RWPE2 (cell line): Measurements from ENCODE around the gene MYLK2.
A peak's percentile ranks its signal among the peaks of the same experiment; 100 is the strongest.

Experiments used
- ATAC-seq: fragments of 200-7000 bp; cut with Tn5 transposase; 3 replicates; pipeline ENCODE4 v1.9.1; 2021; ENCODE audit warnings: low read depth
- DNase-seq: peaks from one replicate; pipeline ENCODE4 v3.0.0-alpha.2; 2020; ENCODE audit warnings: low spot score
- H3K27ac ChIP-seq: fragments of 450-650 bp; 2 replicates; pipeline ENCODE4 v1.5.1; 2017; ENCODE audit warnings: mild to moderate bottlenecking; ENCODE audit not compliant: poor library complexity, severe bottlenecking
- H3K27me3 ChIP-seq: fragments of 250-450 bp; sonication (Bioruptor Pico); 2 replicates; pipeline ENCODE4 v1.5.1; 2021; ENCODE audit warnings: mild to moderate bottlenecking, moderate library complexity; ENCODE audit not compliant: insufficient read depth, poor library complexity, severe bottlenecking
- H3K36me3 ChIP-seq: fragments of 250-450 bp; sonication (Bioruptor Pico); 2 replicates; pipeline ENCODE4 v1.5.1; 2020; ENCODE audit warnings: low read depth, mild to moderate bottlenecking, moderate library complexity
- H3K4me1 ChIP-seq: fragments of 250-450 bp; sonication (Bioruptor Pico); 2 replicates; pipeline ENCODE4 v1.5.1; 2021; ENCODE audit warnings: mild to moderate bottlenecking, moderate library complexity; ENCODE audit not compliant: insufficient read depth, poor library complexity, severe bottlenecking
- H3K4me3 ChIP-seq: fragments of 250-450 bp; sonication (Bioruptor Pico); 2 replicates; pipeline ENCODE4 v1.5.1; 2021; ENCODE audit warnings: mild to moderate bottlenecking, moderate library complexity; ENCODE audit not compliant: severe bottlenecking
- H3K9me3 ChIP-seq: fragments of 250-450 bp; sonication (Bioruptor Pico); 2 replicates; pipeline ENCODE4 v1.5.1; 2021; ENCODE audit warnings: mild to moderate bottlenecking, moderate library complexity; ENCODE audit not compliant: severe bottlenecking
- TF ChIP-seq, protein P1 (sequence below): fragments of 450-650 bp; IDR thresholded peaks from one replicate; pipeline ENCODE4 v1.5.1; 2017; ENCODE audit warnings: mild to moderate bottlenecking, moderate library complexity; ENCODE audit not compliant: poor library complexity, severe bottlenecking

The MYLK2 gene

DNA sequence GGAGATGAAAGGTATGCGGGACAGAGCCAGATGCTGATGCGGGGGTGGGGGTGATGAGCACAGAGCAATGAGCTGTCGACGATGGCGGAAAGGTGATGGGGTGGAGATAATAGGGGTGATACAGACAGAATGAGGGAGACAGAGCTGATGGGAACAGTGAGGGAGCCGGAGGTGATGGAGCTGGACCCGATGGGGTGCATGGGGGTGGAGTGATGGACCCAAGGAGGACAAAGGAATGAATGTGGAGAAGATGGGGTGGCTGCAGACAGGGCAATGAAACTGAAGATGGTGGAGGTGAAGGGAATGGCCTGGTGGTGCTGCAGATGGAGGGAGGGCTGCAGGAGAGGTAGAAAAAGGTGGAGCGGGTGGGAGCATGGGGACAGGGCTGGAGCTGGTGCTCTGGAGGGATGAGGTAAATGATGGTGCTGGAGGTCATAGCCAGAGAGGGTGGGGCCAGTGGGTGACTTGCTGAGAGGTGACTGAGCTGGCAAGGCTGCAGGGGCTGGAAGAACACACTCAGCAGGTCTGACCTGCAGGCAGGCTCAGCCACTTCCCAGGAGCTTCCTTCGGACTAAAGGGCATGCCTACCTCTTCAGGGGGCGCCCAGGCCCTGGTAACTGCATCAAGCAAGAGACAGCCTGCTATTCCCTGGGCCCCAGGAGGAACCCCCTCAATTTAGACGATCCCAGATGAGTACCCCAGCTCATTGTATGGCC lies 32.2 kb downstream of the MYLK2 start:
- DNase-seq (peak; percentile 76), ATAC-seq (no peak; the same call in 2 of the 3 replicates)
- peaks cover 23% of the 10 kb centered on the region for H3K27me3 ChIP-seq
- H3K9me3 ChIP-seq = no peaks in the 10 kb centered on the region
- no peak overlapping the region for H3K4me3 ChIP-seq
- no peak overlapping the region for H3K27ac ChIP-seq
- TF ChIP-seq, protein P1, sequence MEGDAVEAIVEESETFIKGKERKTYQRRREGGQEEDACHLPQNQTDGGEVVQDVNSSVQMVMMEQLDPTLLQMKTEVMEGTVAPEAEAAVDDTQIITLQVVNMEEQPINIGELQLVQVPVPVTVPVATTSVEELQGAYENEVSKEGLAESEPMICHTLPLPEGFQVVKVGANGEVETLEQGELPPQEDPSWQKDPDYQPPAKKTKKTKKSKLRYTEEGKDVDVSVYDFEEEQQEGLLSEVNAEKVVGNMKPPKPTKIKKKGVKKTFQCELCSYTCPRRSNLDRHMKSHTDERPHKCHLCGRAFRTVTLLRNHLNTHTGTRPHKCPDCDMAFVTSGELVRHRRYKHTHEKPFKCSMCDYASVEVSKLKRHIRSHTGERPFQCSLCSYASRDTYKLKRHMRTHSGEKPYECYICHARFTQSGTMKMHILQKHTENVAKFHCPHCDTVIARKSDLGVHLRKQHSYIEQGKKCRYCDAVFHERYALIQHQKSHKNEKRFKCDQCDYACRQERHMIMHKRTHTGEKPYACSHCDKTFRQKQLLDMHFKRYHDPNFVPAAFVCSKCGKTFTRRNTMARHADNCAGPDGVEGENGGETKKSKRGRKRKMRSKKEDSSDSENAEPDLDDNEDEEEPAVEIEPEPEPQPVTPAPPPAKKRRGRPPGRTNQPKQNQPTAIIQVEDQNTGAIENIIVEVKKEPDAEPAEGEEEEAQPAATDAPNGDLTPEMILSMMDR = no peak
- H3K36me3 ChIP-seq = no peaks in the 10 kb centered on the region
- no peaks in the 10 kb centered on the region for H3K4me1 ChIP-seq

DNA sequence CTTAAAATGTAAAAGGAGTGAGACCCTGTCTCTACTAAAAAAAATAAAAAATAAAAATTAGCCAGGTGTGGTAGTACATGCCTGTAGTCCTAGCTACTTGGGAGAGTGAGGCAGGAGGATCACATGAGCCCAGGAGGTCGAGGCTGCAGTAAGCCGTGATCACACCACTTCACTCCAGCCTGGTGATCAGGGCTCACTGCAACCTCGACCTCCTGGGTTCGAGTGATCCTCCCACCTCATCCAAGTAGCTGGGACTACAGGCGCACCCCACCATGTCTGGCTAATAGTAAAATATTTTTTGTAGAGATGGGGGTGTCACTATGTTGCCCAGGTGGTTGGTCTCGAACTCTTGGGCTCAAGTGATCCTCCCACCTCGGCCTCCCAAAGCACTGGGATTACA lies 34.3 kb downstream of the MYLK2 start:
- no peak overlapping the region for H3K4me3 ChIP-seq
- peaks cover 34% of the 10 kb centered on the region for H3K27me3 ChIP-seq
- no peaks in the 10 kb centered on the region for H3K4me1 ChIP-seq
- ATAC-seq (no peak), DNase-seq (peak; percentile 62)
- no peak overlapping the region for H3K27ac ChIP-seq
- TF ChIP-seq, protein P1 = no peak
- H3K36me3 ChIP-seq = no peaks in the 10 kb centered on the region
- no peaks in the 10 kb centered on the region for H3K9me3 ChIP-seq

- Histone ChIP-seq H3K9me3 (no peaks in the 10 kb centered on the region), H3K36me3 (no peaks in the 10 kb centered on the region), H3K27me3 (peaks cover 46% of the 10 kb centered on the region), H3K27ac (no peak overlapping the region), H3K4me1 (no peaks in the 10 kb centered on the region), H3K4me3 (no peak overlapping the region)
- ATAC-seq = no peak
- TF ChIP-seq, protein P1 = no peak
- DNase-seq = peak; percentile 65
These were observed 37.4 kb downstream of the MYLK2 start for GRCh38 chr20:31856516-31856915.

DNA sequence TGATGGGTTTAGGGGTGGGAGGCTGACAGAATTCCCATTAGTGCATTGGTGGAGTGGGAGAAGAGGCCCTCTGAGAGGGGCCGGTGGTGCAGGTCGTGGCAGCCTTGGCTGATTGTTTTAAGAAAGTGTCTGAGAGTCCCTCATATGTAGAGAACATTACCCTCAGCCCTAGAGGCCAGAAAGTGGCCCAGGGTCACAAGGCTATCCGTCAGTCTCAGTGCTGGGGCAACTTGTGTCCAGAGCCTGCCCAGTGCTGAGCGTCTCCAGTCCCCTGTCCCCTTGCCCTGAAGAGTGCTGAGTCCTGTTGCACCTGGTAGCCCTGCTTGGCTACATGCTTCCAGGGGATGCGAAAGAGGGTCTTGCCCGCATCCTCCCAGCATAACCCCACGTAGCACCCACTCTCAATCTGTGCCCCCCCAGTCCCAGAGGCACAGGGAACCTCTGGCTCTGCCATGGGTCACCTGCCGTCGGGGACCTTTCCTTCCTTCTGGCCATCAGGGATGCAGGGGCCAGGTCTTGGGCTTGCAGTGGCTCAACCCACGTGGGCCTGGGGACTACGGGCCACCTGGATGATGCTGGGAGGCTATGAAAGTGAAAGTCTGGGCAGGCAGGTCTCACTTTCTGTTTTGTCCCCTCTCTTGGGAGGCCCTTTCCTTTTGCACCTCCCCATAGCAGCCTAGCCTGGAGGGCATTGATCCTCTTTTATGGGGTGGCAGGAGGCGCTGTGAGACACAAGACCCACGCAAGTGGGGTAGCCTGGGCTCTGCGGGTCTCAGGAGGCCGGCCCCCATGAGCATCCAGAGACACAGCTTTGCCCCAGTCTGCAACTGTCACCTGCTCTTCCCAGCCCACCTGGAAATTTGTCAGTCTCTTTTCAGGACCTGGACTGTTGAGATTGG lies 39.0 kb downstream of the MYLK2 start:
- no peaks in the 10 kb centered on the region for H3K4me1 ChIP-seq
- DNase-seq = peak; percentile 75
- no peak overlapping the region for H3K4me3 ChIP-seq
- H3K27ac ChIP-seq = no peak overlapping the region
- no peaks in the 10 kb centered on the region for H3K36me3 ChIP-seq
- peaks cover 52% of the 10 kb centered on the region for H3K27me3 ChIP-seq
- H3K9me3 ChIP-seq = no peaks in the 10 kb centered on the region
- ATAC-seq = no peak
- TF ChIP-seq, protein P1 = no peak
